CD4-positive, alpha-beta memory T cell (primary cell): ENCODE data around the gene AQP7. TPM values are rescaled to one million over a fixed set of nuclear protein-coding genes. Genes with fewer than 3 reads are reported as not detected.

Source experiments
- CTCF ChIA-PET: fragments of 350-600 bp; sonication (Branson Sonifier 250); formaldehyde crosslinking; loops from one replicate; lab custom pipeline; 2021; ENCODE audit warnings: inconsistent platforms; ENCODE audit not compliant: partially characterized antibody; lab: Charles Lee
- POLR2A ChIA-PET: fragments of 350-600 bp; sonication (Branson Sonifier 250); formaldehyde crosslinking; loops from one replicate; lab custom pipeline; 2021; ENCODE audit not compliant: partially characterized antibody; lab: Charles Lee
- DNase-seq, 5 donors: peaks; one replicate each; pipeline versions ENCODE4 v3.0.0 to v3.0.0-alpha.2; 2020 to 2022; ENCODE audit warnings: mixed read lengths in 1 of 5
- H3K27ac ChIP-seq: one replicate; pipeline ENCODE4 v1.7.0; 2013; ENCODE audit warnings: low read depth, low read length
- H3K27me3 ChIP-seq: 2 replicates; pipeline ENCODE4 v1.7.0; 2013; ENCODE audit warnings: mild to moderate bottlenecking, low read length, moderate library complexity; ENCODE audit not compliant: insufficient read depth
- H3K36me3 ChIP-seq: 2 replicates; pipeline ENCODE4 v1.7.0; 2013; ENCODE audit warnings: mild to moderate bottlenecking, low read length, moderate library complexity; ENCODE audit not compliant: insufficient read depth
- H3K4me1 ChIP-seq: 2 replicates; pipeline ENCODE4 v1.7.0; 2013; ENCODE audit warnings: mild to moderate bottlenecking, low read length, moderate library complexity; ENCODE audit not compliant: insufficient read depth
- H3K4me3 ChIP-seq, 2 donors: one replicate each; pipeline ENCODE4 v1.7.0; 2013; ENCODE audit warnings: low read length in 2 of 2, mild to moderate bottlenecking in 1 of 2
- H3K9me3 ChIP-seq, 2 donors: one replicate each; pipeline ENCODE4 v1.7.0; 2013; ENCODE audit warnings: low read length in 2 of 2, control low read depth in 1 of 2; ENCODE audit not compliant: control insufficient read depth in 1 of 2
- H3K27ac Mint-ChIP-seq, 7 donors: one replicate each; pipeline ENCODE4 v1.8.0; 2020 to 2021; ENCODE audit warnings: mixed read lengths in 7 of 7, mild to moderate bottlenecking in 6 of 7, inconsistent platforms in 3 of 7, moderate library complexity in 3 of 7
- H3K27me3 Mint-ChIP-seq, 2 donors: one replicate each; pipeline ENCODE4 v1.8.0; 2020 to 2021; ENCODE audit warnings: mixed read lengths in 2 of 2
- H3K36me3 Mint-ChIP-seq, 2 donors: one replicate each; pipeline ENCODE4 v1.8.0; 2020 to 2021; ENCODE audit warnings: mixed read lengths in 2 of 2, inconsistent platforms in 1 of 2, mild to moderate bottlenecking in 1 of 2
- H3K4me1 Mint-ChIP-seq, 4 donors: one replicate each; pipeline ENCODE4 v1.8.0; 2020 to 2021; ENCODE audit warnings: mixed read lengths in 4 of 4, mild to moderate bottlenecking in 1 of 4
- H3K4me3 Mint-ChIP-seq, 8 donors: one replicate each; pipeline ENCODE4 v1.8.0; 2020 to 2021; ENCODE audit warnings: mixed read lengths in 8 of 8, mild to moderate bottlenecking in 7 of 8, moderate library complexity in 6 of 8, inconsistent platforms in 3 of 8
- H3K9me3 Mint-ChIP-seq, 8 donors: one replicate each; pipeline ENCODE4 v1.8.0; 2020 to 2021; ENCODE audit warnings: mixed read lengths in 8 of 8, mild to moderate bottlenecking in 5 of 8, inconsistent platforms in 3 of 8, moderate library complexity in 1 of 8
- intact Hi-C: fragments of 100-400 bp; cut with micrococcal nuclease; formaldehyde crosslinking; loops from one replicate; pipeline ENCODE4 v1.15.1; 2023
- polyA plus RNA-seq, 2 donors: library from polyadenylated mRNA; unstranded; fragments of 300-500 nt; fragmentation: Illumina TruSeq; gene quantifications; one replicate each; pipeline ENCODE4 v1.2.3, GENCODE V29; 2021
- total RNA-seq, 2 experiments: library from RNA; stranded (reverse); gene quantifications; one replicate each; pipeline ENCODE4 v1.2.3, GENCODE V29; 2021

AQP7 gene
- total and polyA plus RNA-seq, 4 experiments from 2014 or later, result 0.30 to 0.81 TPM; not detected in 2

GRCh38 chr9:33415501-33416038, 13.2 kb upstream of the AQP7 start:
- CTCF ChIA-PET, result interaction anchor here (0.7 to 12.5 kb wide), 18 partner anchors 9 to 126 kb away, joined by 3 to 345 read pairs (median 8); partner anchors contain the start of genes AQP3, AQP7, NFX1 and NOL6
- Histone ChIP-seq H3K4me1 (peaks cover 54% of the 10 kb centered on the region), H3K36me3 (no peaks in the 10 kb centered on the region), H3K4me3 (peak overlapping the region; percentile 31 to 50), H3K9me3 (no peaks in the 10 kb centered on the region), H3K27ac (peak overlapping the region; percentile 65), H3K27me3 (no peaks in the 10 kb centered on the region)
- POLR2A ChIA-PET, result interaction anchor here (0.6 to 6.7 kb wide), 13 partner anchors 9 to 125 kb away, joined by 3 to 219 read pairs (median 32); partner anchors contain the start of genes AQP3, NFX1 and NOL6
- peaks cover 0 to 2% (median 0%) of the 10 kb centered on the region in 8 donors for H3K9me3 Mint-ChIP-seq
- no peaks in the 10 kb centered on the region for H3K36me3 Mint-ChIP-seq
- H3K4me3 Mint-ChIP-seq, result peak overlapping the region; percentile 71 to 92 (median 86)
- H3K4me1 Mint-ChIP-seq, result peaks cover 38 to 65% (median 57%) of the 10 kb centered on the region in 4 donors
- peak overlapping the region; percentile 92 to 99 (median 98) for H3K27ac Mint-ChIP-seq
- intact Hi-C loops, result loop anchor here (1.0 to 5.0 kb wide), 8 partner anchors 12 to 402 kb away; partner anchors contain the start of genes NFX1, NOL6 and UBE2R2
- H3K27me3 Mint-ChIP-seq, result no peaks in the 10 kb centered on the region
- DNase-seq, result peak; percentile 97 to 98 (median 97)

DNA sequence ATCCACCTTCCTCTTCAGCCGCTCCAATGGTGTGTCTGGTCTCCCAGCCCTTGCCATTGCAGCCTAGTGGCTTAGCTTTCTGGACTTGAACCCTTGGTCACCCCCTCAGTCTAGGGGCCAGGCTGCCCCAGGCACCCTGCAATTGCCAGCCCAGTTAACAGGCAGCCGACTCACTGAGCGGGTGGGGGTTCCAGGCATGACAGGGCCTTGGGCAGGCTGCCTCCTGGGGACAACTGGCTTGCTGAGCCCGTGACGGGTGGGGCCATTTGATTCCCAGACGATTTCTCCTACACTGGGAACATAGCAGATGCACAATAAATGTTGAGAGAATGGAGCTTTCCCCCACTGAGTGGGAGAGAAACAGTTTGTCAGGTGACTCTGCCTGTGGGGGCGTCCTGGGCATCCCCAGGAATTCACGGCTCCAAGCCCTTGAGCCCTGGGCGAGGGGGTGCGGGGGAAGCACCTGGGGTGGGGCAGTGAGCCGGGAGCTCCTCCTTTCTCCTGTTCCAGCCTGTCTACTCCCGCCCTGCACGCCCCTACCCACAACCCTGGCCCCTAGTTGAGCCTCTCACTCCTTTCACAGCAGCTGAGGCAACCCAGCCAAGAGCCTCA, 12.6 kb upstream of the AQP7 start:
- H3K4me1 Mint-ChIP-seq, result peaks cover 38 to 60% (median 52%) of the 10 kb centered on the region in 4 donors

GRCh38 chr9:33414268-33414667, 11.9 kb upstream of the AQP7 start:
- intact Hi-C loops, result loop anchor here (2.0 kb wide), 1 partner anchor 123 kb away; the partner anchor contains the start of gene NFX1

More for the DNA sequence above, 12.6 kb upstream of the AQP7 start:
- peak overlapping the region; percentile 71 to 92 (median 86) for H3K4me3 Mint-ChIP-seq
- no peaks in the 10 kb centered on the region for H3K36me3 ChIP-seq
- H3K27ac Mint-ChIP-seq, result peak overlapping the region; percentile 92 to 99 (median 98)
- ChIA-PET CTCF (interaction anchor here (1.3 to 12.5 kb wide), 13 partner anchors 12 to 58 kb away, joined by 3 to 345 read pairs (median 12); partner anchors contain the start of genes AQP3, AQP7 and NOL6), POLR2A (interaction anchor here (0.8 to 6.7 kb wide), 12 partner anchors 11 to 125 kb away, joined by 3 to 219 read pairs (median 34); partner anchors contain the start of genes AQP3, NFX1 and NOL6)
- no peaks in the 10 kb centered on the region for H3K27me3 Mint-ChIP-seq
- peaks cover 52% of the 10 kb centered on the region for H3K4me1 ChIP-seq
- DNase-seq, result peak in 1 of 5 donors; percentile 9
- H3K27me3 ChIP-seq, result no peaks in the 10 kb centered on the region
- H3K4me3 ChIP-seq, result no peak overlapping the region
- intact Hi-C loops, result loop anchor here (1.0 to 5.0 kb wide), 8 partner anchors 12 to 402 kb away; partner anchors contain the start of genes NFX1, NOL6 and UBE2R2
- no peaks in the 10 kb centered on the region for H3K36me3 Mint-ChIP-seq
- no peaks in the 10 kb centered on the region for H3K9me3 Mint-ChIP-seq
- H3K9me3 ChIP-seq, result no peaks in the 10 kb centered on the region
- peak overlapping the region; percentile 65 for H3K27ac ChIP-seq

DNA sequence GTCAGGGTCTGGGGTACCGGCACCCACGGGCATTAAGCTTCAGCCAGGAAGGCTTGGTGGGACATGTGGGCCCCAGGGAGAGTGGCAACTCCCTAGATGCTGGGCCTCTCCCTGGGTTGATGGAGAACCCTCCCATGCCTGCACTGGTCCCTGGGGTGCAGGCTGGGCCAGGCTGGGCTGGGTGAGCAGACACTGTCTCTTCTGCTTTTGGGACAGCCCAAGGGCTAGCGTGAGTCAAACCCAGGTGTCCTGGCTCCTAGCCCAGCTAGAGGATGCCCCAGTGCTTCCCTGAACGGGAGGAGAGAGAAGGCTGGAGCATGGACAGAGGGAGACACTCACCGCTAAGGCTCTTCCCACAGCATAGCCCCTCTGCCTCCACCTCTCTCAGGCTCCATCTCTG, 5.7 kb upstream of the AQP7 start:
- intact Hi-C loops, result no loop called here
- H3K4me3 ChIP-seq, result no peak overlapping the region
- no peaks in the 10 kb centered on the region for H3K27me3 ChIP-seq
- POLR2A ChIA-PET, result no interaction called here
- Mint-ChIP-seq H3K4me1 (peaks cover 6 to 19% (median 13%) of the 10 kb centered on the region in 4 donors), H3K36me3 (no peaks in the 10 kb centered on the region), H3K4me3 (no peak overlapping the region), H3K9me3 (no peaks in the 10 kb centered on the region), H3K27ac (peak overlapping the region in 2 of 7 donors; percentile 19 to 47), H3K27me3 (no peaks in the 10 kb centered on the region)
- DNase-seq, result no peak
- no peaks in the 10 kb centered on the region for H3K9me3 ChIP-seq
- H3K36me3 ChIP-seq, result no peaks in the 10 kb centered on the region
- CTCF ChIA-PET, result interaction anchor here (1.0 to 2.1 kb wide), 4 partner anchors 39 to 58 kb away, joined by 3 to 19 read pairs (median 6); partner anchors contain the start of gene AQP3
- H3K27ac ChIP-seq, result no peak overlapping the region
- H3K4me1 ChIP-seq, result peaks cover 10% of the 10 kb centered on the region

More at GRCh38 chr9:33414268-33414667, 11.9 kb upstream of the AQP7 start:
- peak overlapping the region in 7 of 8 donors; percentile 15 to 53 (median 41) for H3K4me3 Mint-ChIP-seq
- no peaks in the 10 kb centered on the region for H3K36me3 Mint-ChIP-seq
- Histone ChIP-seq H3K27ac (peak overlapping the region; percentile 65), H3K36me3 (no peaks in the 10 kb centered on the region), H3K9me3 (no peaks in the 10 kb centered on the region), H3K4me1 (peaks cover 50% of the 10 kb centered on the region), H3K27me3 (no peaks in the 10 kb centered on the region), H3K4me3 (no peak overlapping the region)
- H3K4me1 Mint-ChIP-seq, result peaks cover 38 to 54% (median 47%) of the 10 kb centered on the region in 4 donors
- no peak for DNase-seq
- no peaks in the 10 kb centered on the region for H3K9me3 Mint-ChIP-seq
- peak overlapping the region; percentile 92 to 99 (median 98) for H3K27ac Mint-ChIP-seq
- ChIA-PET CTCF (interaction anchor here (0.8 to 12.5 kb wide), 12 partner anchors 8 to 61 kb away, joined by 3 to 345 read pairs (median 24); partner anchors contain the start of genes AQP3, AQP7 and NOL6), POLR2A (interaction anchor here (0.8 to 6.7 kb wide), 9 partner anchors 10 to 124 kb away, joined by 3 to 219 read pairs (median 58); partner anchors contain the start of genes AQP3, NFX1 and NOL6)
- no peaks in the 10 kb centered on the region for H3K27me3 Mint-ChIP-seq

- no peak for DNase-seq
- Histone ChIP-seq H3K4me1 (peaks cover 10% of the 10 kb centered on the region), H3K36me3 (no peaks in the 10 kb centered on the region), H3K9me3 (no peaks in the 10 kb centered on the region), H3K27me3 (no peaks in the 10 kb centered on the region), H3K27ac (no peak overlapping the region), H3K4me3 (no peak overlapping the region)
- Mint-ChIP-seq H3K36me3 (no peaks in the 10 kb centered on the region), H3K27me3 (no peaks in the 10 kb centered on the region), H3K4me3 (no peak overlapping the region), H3K4me1 (peaks cover 6 to 17% (median 13%) of the 10 kb centered on the region in 4 donors), H3K9me3 (no peaks in the 10 kb centered on the region), H3K27ac (peak overlapping the region in 3 of 7 donors; percentile 42 to 57 (median 42))
- intact Hi-C loops, result no loop called here
- ChIA-PET POLR2A (interaction anchor here (1.0 to 1.1 kb wide), 2 partner anchors 9 to 57 kb away, joined by 3 to 4 read pairs; no protein-coding TSS in a partner anchor), CTCF (interaction anchor here (1.0 to 2.1 kb wide), 5 partner anchors 9 to 59 kb away, joined by 3 to 19 read pairs (median 5); partner anchors contain the start of gene AQP3)
Observed at GRCh38 chr9:33407061-33407460, 4.7 kb upstream of the AQP7 start.

GRCh38 chr9:33404788-33405362, 2.5 kb upstream of the AQP7 start:
- Histone ChIP-seq H3K27ac (no peak overlapping the region), H3K4me1 (peaks cover 10% of the 10 kb centered on the region), H3K9me3 (no peaks in the 10 kb centered on the region), H3K27me3 (no peaks in the 10 kb centered on the region), H3K36me3 (no peaks in the 10 kb centered on the region), H3K4me3 (no peak overlapping the region)
- Mint-ChIP-seq H3K4me3 (no peak overlapping the region), H3K27me3 (no peaks in the 10 kb centered on the region), H3K9me3 (no peaks in the 10 kb centered on the region), H3K27ac (peak overlapping the region in 6 of 7 donors; percentile 63 to 92 (median 84)), H3K4me1 (peaks cover 6 to 16% (median 11%) of the 10 kb centered on the region in 4 donors), H3K36me3 (no peaks in the 10 kb centered on the region)
- no peak for DNase-seq
- CTCF ChIA-PET, result interaction anchor here (1.0 to 6.5 kb wide), 14 partner anchors 9 to 217 kb away, joined by 3 to 170 read pairs (median 10); partner anchors contain the start of genes AQP3 and NOL6
- POLR2A ChIA-PET, result interaction anchor here (1.3 to 3.9 kb wide), 6 partner anchors 10 to 65 kb away, joined by 3 to 37 read pairs (median 25); no protein-coding TSS in a partner anchor
- intact Hi-C loops, result no loop called here
